AG04450 (cell line): Measurements from ENCODE around the gene MAPK7. TPM values are rescaled to one million over a fixed set of nuclear protein-coding genes. Genes with fewer than 3 reads are reported as not detected.

Experiments
- CTCF ChIA-PET: fragments of 300-600, 350-600 bp; formaldehyde crosslinking; extraction: SDS; loops from one replicate; lab custom pipeline; 2022; ENCODE audit warnings: antibody characterized with exemption, inconsistent platforms; lab: Charles Lee
- POLR2A ChIA-PET: fragments of 350-600 bp; formaldehyde crosslinking; extraction: SDS; loops from one replicate; lab custom pipeline; 2021; ENCODE audit warnings: antibody characterized with exemption, inconsistent platforms; lab: Yijun Ruan, JAX
- DNase-seq: peaks from one replicate; pipeline ENCODE4 v3.0.0-alpha.2; 2011; ENCODE audit warnings: low read depth, low spot score
- H3K27ac ChIP-seq: one replicate; pipeline ENCODE4 v1.5.1; 2012; ENCODE audit warnings: low read depth, low read length, control low read depth
- H3K27me3 ChIP-seq: one replicate; pipeline ENCODE4 v1.6.0; 2012; ENCODE audit warnings: low read length; ENCODE audit not compliant: control insufficient read depth, insufficient read depth
- H3K4me3 ChIP-seq: 2 replicates; pipeline ENCODE4 v1.5.1; 2011; ENCODE audit warnings: mild to moderate bottlenecking, low read depth, low read length, control low read depth
- H3K9me3 ChIP-seq: 2 replicates; pipeline ENCODE4 v1.5.1; 2012; ENCODE audit warnings: low read length; ENCODE audit not compliant: control insufficient read depth, insufficient read depth
- polyA plus RNA-seq: library from polyadenylated mRNA; depleted of rRNA; stranded (reverse); fragments of >200 nt; gene quantifications from 2 replicates; pipeline ENCODE4 v1.2.3, GENCODE V29; 2011
- TF ChIP-seq, protein P1 (sequence below): IDR thresholded peaks from 2 replicates; pipeline ENCODE4 v1.5.1; 2011; ENCODE audit warnings: low read depth, low read length, control low read depth, inconsistent platforms

Gene MAPK7
- polyA plus RNA-seq, 1 experiment, result 6.2 TPM

DNA sequence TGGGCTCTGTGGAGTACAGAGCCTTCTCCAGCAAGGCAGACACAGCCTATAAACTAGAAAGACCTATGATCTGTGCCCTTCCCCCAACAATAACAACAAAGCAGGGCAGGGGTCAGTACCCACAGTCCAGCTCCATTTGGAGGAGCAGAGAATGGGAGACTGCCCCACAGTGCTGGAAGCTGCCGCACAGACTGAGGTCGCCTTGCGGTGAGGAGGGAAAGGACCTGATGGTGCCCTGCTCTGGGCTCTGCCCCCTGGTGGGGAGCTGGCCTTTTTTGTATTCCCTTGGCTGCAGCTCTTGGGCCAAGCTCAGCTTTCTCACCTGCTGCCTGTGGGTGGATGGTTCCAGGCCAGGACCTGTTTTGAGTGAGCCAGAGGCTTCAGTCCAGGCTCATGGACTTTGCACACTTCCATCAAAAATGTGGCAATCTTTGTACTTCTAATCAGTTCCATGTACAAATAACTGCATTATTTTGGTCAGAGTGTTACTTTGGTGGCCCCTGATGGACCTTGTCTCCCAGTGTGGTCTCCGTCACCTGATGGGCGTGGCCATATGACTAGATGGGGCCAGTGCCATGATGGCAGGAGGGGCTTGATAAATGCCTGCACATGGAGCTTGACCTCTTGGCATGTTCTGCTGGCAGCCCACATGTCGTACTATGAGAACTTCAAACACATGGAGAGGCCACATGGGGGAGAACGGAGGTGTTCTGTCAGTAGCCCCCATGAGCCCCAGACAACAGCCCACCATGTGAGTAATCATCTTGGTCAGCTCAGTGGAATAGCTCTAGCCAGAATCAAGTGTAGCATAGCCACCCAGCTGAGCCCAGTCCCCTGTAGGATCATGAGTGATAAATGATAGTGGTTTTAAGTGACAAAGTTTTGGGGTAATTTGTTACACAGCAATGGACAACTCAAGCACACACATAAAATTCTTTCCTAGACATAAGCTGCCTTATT lies 40.0 kb upstream of the MAPK7 start:
- H3K27me3 ChIP-seq, result no peaks in the 10 kb centered on the region
- no peak overlapping the region for H3K27ac ChIP-seq
- CTCF ChIA-PET, result interaction anchor here (0.9 to 1.5 kb wide), 4 partner anchors 9 to 89 kb away, joined by 3 to 4 read pairs (median 4); partner anchors contain the start of gene B9D1
- POLR2A ChIA-PET, result no interaction called here
- H3K4me3 ChIP-seq, result no peak overlapping the region
- no peak for DNase-seq
- TF ChIP-seq, protein P1, sequence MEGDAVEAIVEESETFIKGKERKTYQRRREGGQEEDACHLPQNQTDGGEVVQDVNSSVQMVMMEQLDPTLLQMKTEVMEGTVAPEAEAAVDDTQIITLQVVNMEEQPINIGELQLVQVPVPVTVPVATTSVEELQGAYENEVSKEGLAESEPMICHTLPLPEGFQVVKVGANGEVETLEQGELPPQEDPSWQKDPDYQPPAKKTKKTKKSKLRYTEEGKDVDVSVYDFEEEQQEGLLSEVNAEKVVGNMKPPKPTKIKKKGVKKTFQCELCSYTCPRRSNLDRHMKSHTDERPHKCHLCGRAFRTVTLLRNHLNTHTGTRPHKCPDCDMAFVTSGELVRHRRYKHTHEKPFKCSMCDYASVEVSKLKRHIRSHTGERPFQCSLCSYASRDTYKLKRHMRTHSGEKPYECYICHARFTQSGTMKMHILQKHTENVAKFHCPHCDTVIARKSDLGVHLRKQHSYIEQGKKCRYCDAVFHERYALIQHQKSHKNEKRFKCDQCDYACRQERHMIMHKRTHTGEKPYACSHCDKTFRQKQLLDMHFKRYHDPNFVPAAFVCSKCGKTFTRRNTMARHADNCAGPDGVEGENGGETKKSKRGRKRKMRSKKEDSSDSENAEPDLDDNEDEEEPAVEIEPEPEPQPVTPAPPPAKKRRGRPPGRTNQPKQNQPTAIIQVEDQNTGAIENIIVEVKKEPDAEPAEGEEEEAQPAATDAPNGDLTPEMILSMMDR, result peak; percentile 55
- no peaks in the 10 kb centered on the region; the same call in 1 of the 2 replicates for H3K9me3 ChIP-seq

DNA sequence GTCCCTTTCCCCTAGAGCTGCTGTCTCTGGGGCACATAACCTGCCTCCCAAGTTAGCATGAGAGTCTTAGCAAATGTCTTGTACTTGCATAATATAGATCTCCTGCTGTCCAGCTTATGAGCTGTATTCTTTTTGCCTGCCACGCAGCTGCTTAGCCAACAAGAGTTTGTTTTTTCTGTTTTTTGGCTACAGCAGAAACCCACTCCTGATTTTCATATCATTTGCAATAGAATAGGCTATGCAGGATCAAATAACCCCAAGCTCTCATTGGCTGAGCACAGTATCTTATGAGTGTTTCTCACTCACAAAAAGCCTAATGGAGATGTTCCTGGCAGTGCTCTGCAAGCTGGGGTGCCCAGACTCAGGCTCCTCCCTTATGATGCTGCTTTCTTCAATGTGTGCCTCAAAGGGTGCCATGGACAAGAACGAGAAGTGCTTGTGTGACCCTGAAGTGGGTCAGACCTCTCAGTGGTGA lies 38.9 kb upstream of the MAPK7 start:
- Histone ChIP-seq H3K27me3 (no peaks in the 10 kb centered on the region), H3K4me3 (no peak overlapping the region), H3K9me3 (no peaks in the 10 kb centered on the region; the same call in 1 of the 2 replicates), H3K27ac (no peak overlapping the region)
- TF ChIP-seq, protein P1, result no peak
- POLR2A ChIA-PET, result no interaction called here
- DNase-seq, result no peak
- CTCF ChIA-PET, result interaction anchor here (1.0 kb wide), 2 partner anchors 14 to 23 kb away, joined by 3 to 4 read pairs; partner anchors contain the start of gene B9D1

DNA sequence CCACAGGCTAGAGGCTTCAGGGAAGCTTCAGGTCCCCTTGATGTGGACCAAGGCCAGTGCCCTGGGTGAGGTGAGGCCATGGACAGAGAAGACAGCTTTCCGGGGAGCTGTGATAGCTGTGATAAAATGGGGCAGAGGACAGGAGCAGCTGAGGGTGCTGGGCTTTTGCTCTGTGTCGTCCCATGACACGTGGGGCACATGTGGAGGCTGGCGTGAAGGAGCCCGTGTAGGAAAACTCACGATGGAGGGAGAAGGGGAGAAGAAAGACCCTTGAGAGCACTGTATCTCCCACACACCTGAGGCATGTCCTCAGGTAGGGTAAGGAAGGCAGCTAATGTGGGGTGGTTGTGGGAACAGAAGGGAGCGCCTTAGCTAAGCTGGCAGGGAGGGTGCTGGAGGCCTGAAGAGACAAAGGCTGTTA lies 37.1 kb upstream of the MAPK7 start:
- Histone ChIP-seq H3K4me3 (no peak overlapping the region), H3K27ac (no peak overlapping the region), H3K9me3 (no peaks in the 10 kb centered on the region; the same call in 1 of the 2 replicates), H3K27me3 (no peaks in the 10 kb centered on the region)
- CTCF ChIA-PET, result no interaction called here
- no peak for DNase-seq
- TF ChIP-seq, protein P1, result no peak
- POLR2A ChIA-PET, result interaction anchor here (0.8 kb wide), 1 partner anchor 13 kb away, joined by 4 read pairs; no protein-coding TSS in a partner anchor

DNA sequence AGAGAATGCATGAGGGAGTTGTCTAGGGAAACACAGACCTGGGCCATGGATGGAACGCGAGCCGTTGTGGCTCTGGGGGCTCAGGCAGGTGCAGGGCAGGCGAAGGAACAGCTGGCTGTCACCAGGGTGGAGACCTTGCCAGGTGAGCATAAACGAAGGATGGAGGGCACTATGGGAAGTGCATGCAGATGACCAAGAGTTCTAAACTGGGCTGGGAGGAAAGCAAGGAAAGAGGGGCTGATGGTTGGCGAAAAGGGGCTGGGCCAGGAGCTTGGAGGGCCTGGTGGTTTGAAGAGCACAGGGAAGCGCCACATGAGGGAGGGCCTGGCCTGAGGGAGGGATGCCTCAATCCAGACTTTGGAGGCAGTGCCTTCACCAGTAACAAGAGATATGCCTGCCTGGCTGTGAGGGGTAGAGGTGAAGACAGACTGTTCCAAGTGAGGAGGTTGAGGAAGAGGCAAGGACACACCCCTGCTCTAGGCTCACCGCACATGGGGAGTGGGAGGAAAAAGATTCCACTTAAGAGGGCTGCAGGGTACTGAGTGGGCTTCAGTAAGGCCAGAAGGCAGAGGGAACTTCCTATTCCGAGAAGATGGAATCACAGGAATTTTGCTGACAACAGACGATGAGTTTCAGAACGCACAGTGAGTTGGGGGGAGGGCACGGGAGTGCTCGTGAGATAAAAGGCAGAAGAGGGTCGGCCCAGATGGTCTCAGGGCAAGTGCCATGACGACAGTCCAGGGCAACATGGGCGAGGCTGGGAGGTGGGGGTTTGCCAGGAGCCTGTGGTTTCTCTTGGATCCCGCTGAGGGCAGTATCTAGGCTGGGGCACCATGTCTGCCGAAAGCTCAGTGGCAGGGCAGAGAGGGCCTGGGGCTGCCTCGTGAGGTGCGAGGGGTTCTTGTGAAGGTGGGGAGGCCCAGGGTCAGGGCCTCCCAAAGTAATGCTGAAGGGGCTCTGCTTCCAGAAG lies 36.4 kb upstream of the MAPK7 start:
- Histone ChIP-seq H3K27me3 (no peaks in the 10 kb centered on the region), H3K27ac (peak overlapping the region; percentile 21), H3K9me3 (no peaks in the 10 kb centered on the region; the same call in 1 of the 2 replicates), H3K4me3 (no peak overlapping the region)
- DNase-seq, result no peak
- TF ChIP-seq, protein P1, result no peak
- ChIA-PET CTCF (interaction anchor here (0.7 kb wide), 1 partner anchor 21 kb away, joined by 4 read pairs; the partner anchor contains the start of gene B9D1), POLR2A (interaction anchor here (1.2 kb wide), 1 partner anchor 12 kb away, joined by 5 read pairs; no protein-coding TSS in a partner anchor)
